Astrocyte of the spinal cord (primary cell): ENCODE measurements around the gene XKR7.

Source experiments
- DNase-seq: peaks from one replicate; pipeline ENCODE4 v3.0.0; 2011; ENCODE audit warnings: low read depth, low spot score
- H3K4me3 ChIP-seq: 2 replicates; pipeline ENCODE4 v1.5.1; 2011; ENCODE audit warnings: low read depth, mild to moderate bottlenecking, low read length, moderate library complexity
- in situ Hi-C: cut with HindIII; loops from 2 replicates; pipeline ENCODE4 v1.10.0; 2017; ENCODE audit warnings: low sequenced_read_pairs
- TF ChIP-seq, protein P1 (sequence below): IDR thresholded peaks from 2 replicates; pipeline ENCODE4 v1.5.1; 2012; ENCODE audit warnings: low read depth, mild to moderate bottlenecking, low read length, inconsistent platforms

Gene XKR7

DNA sequence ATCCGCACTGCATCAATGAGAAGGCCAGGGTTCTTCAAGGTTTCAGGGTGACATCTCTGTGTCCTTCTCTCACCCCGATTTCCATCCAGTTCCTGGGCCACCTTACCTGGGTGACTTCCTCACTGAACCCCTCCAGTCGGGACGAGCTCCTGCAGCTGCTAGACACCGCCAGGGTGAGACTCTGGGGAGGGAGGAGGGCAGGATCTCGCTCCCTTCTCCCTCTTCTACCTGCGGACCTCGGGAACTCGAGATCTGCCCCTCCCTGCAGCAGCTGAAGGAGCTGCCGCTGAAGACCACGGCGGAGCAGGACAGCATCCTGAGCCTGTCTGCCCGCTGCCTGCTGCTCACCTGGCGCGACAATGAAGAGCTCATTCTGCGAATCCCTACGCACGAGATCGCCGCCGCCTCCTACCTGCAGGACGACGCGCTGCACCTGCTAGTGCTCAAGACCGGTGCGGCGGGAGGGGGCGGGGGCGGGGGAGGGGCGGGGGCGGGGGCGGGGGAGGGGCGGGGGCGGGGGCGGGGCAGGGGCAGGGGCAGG, 49.8 kb downstream of the XKR7 start:
- no peak for DNase-seq
- H3K4me3 ChIP-seq, result no peak overlapping the region
- in situ Hi-C loops, result no loop called here
- TF ChIP-seq, protein P1, sequence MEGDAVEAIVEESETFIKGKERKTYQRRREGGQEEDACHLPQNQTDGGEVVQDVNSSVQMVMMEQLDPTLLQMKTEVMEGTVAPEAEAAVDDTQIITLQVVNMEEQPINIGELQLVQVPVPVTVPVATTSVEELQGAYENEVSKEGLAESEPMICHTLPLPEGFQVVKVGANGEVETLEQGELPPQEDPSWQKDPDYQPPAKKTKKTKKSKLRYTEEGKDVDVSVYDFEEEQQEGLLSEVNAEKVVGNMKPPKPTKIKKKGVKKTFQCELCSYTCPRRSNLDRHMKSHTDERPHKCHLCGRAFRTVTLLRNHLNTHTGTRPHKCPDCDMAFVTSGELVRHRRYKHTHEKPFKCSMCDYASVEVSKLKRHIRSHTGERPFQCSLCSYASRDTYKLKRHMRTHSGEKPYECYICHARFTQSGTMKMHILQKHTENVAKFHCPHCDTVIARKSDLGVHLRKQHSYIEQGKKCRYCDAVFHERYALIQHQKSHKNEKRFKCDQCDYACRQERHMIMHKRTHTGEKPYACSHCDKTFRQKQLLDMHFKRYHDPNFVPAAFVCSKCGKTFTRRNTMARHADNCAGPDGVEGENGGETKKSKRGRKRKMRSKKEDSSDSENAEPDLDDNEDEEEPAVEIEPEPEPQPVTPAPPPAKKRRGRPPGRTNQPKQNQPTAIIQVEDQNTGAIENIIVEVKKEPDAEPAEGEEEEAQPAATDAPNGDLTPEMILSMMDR, result no peak

DNA sequence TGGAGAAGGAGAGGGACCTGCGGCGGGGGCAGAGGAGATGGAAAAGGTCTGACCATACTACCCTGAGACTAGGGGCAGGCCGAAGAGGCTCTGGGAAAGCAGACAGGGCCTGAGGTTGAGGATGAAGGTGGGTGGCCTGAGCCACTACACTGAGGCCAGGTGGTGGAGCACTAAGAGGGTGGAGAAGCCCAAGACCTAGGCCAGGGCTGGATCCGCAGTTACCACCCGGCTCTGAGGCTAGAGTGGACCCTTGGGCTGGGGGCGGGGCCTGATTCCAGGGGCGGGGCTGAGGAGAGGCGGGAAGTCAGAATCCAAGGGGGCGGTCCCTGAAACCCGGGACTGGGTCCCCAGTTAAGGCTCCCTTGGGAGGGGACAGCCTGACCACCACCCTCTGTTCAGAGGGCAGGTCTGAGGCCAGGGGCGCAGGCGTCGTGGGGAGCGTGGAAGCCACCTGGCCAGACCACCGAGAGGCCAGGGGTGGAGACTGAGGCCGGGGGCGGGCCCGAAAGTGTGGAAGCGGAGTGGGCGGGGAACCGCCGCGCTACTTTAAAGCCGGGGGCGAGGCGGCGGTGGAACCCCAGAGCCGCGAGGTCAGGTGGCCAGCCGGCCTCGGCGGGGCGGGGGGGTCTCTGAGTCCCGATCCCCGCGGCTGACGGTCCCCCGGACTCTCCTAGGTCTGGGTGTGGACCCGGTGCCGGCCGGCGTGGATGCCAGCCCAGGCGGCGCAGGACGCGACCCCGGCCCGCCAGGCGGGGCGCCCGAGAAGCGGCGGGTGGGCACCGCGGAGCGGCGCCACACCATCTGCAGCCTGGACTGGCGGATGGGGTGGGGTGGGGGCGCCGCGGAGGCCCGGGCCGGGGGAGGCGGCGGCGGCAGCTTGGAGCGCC, 50.6 kb downstream of the XKR7 start:
- in situ Hi-C loops, result no loop called here
- TF ChIP-seq, protein P1, result no peak
- no peak for DNase-seq

DNA sequence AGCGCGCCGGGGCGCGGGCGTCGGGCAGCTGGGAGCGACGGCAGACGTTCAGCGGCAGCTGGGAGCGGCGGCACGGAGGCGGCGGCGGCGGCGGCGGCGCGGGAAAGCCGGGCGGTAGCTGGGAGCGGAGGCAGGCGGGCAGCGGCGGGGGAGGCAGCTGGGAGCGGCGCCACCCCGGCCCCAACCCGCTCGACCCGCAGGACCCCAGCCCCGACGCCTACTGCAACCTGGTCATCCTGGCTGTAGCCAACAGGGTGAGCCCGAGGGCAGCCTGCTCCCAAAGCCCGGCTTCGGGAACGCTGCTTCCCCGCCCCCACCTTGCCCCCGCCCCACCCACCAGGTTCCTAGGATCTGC, 51.2 kb downstream of the XKR7 start:
- in situ Hi-C loops, result no loop called here
- DNase-seq, result no peak
- H3K4me3 ChIP-seq, result no peak overlapping the region
- TF ChIP-seq, protein P1, result no peak

More for the DNA sequence above, 50.6 kb downstream of the XKR7 start:
- peak overlapping the region; percentile 25 for H3K4me3 ChIP-seq

DNA sequence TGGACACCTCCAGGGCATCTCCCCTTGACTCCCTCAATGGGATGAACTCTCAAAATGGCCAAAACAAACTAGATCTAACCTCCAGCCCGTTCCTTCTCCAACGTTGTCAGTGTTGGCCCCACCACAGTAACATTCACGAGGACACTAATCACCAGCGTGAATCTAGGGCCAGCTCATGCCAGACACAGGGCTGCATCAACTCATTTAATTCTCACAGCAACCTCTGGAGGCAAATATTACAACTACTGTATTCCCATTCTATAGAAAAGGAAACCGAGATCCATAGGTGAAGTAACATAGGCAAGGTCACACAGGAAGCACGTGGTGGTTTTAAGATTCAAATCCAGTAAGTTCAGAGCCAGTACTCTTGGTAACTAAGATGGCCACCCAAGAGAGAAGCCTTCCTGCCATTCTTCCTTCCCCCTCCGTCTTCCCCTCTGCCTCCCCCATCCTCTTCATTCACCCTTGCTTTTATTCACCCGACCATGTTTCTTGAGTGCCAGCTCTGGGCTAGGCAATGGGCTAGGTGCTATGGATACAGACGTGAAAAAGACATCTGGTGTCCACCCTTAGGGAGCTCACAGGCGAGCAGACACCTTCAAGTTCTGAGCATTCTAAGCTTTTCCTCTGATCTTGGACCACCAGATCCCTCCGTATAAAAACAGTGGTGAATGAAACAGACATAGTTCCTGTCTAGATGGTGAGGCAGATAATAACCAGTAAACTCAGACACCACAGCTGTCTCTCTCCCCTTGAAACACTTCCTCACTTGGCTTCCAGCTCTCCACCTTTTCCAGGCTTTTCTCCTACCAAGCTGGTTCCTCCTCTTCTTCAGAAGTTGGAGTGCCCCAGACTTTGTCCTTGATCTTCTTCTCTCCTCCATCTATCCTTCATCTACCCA, 51.9 kb downstream of the XKR7 start:
- DNase-seq, result no peak
- no peak overlapping the region for H3K4me3 ChIP-seq
- in situ Hi-C loops, result no loop called here
- TF ChIP-seq, protein P1, result no peak

DNA sequence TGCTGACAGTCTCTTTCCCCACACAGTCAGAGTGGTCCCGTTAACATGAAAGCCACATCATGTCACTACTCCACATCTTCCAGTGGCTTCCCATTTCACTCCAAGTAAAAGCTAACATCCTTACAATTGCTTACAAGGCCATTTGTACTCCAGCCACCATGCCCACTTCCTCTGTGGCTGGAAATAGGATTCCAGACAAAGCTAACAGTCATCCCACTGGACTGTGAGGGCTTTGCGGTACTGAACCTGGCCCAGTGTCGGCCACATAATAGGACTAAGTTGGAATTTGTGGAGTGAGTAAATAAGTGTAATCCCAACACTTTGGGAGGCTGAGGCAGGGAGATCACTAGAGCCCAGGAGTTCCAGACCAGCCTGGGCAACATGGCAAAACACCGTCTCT, 53.1 kb downstream of the XKR7 start:
- in situ Hi-C loops, result no loop called here
- TF ChIP-seq, protein P1, result no peak
- no peak overlapping the region for H3K4me3 ChIP-seq
- no peak for DNase-seq

DNA sequence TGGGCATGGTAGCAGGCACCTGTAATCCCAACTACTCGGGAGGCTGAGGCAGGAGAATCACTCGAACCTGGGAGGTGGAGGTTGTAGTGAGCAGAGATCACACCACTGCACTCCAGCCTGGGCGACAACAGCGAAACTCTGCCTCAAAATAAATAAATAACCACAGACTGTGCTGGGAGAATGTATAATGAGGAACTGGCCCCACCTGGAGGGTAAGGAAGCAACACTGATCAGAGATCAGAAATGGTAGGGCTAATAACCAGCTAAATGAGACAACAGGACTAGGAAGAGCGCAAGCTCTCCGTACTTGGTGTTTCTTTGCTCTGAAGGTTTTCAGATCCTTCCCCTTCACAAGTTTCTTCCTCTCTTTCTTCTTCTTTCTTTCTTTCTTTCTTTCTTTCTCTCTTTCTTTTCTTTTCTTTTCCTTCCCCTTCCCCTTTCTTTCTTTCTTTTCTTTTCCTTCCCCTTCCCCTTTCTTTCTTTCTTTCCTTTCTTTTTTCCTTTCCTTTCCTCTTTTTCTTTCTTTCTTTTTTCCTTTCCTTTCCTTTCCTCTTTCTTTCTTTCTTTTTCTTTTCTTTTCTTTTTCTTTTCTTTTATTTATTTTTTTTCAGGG, 56.8 kb downstream of the XKR7 start:
- TF ChIP-seq, protein P1, result no peak
- DNase-seq, result no peak
- H3K4me3 ChIP-seq, result no peak overlapping the region
- in situ Hi-C loops, result no loop called here
